OCI-LY7 (cell line): ENCODE data around the gene GRM1. TPM values are rescaled to one million over a fixed set of nuclear protein-coding genes. Genes with fewer than 3 reads are reported as not detected.

Experiments used
- BruUV-seq: library from RNA; stranded (reverse); fragments of 400-500 nt; replicated peaks from 2 replicates; lab custom pipeline; 2021; lab: Mats Ljungman, UMichigan
- CTCF ChIA-PET: fragments of 300-600 bp; sonication (Branson Sonifier 250); formaldehyde crosslinking; loops from one replicate; lab custom pipeline; 2022; ENCODE audit warnings: antibody characterized with exemption; ENCODE audit not compliant: unreplicated experiment; lab: Charles Lee
- POLR2A ChIA-PET: fragments of 300-600 bp; sonication (Branson Sonifier 250); formaldehyde crosslinking; loops from one replicate; lab custom pipeline; 2022; ENCODE audit warnings: antibody characterized with exemption; lab: Charles Lee
- DNase-seq: peaks from one replicate; pipeline ENCODE4 v3.0.0-alpha.2; 2015; ENCODE audit warnings: low spot score
- H2AFZ ChIP-seq: fragments of 200-600 bp; sonication (generic), shearing (Covaris generic); 2 replicates; pipeline ENCODE4 v1.6.1; 2014; ENCODE audit warnings: mild to moderate bottlenecking, antibody characterized with exemption, low read length, moderate library complexity
- H3K27ac ChIP-seq: fragments of 200-600 bp; sonication (generic); 2 replicates; pipeline ENCODE4 v1.5.1; 2014; ENCODE audit warnings: mixed run types, low read depth, mild to moderate bottlenecking, moderate library complexity, low read length, inconsistent platforms; ENCODE audit not compliant: poor library complexity, severe bottlenecking
- H3K36me3 ChIP-seq: fragments of 200-600 bp; sonication (generic); 2 replicates; pipeline ENCODE4 v1.6.1; 2014; ENCODE audit warnings: mild to moderate bottlenecking, antibody characterized with exemption, low read length, moderate library complexity, mixed read lengths; ENCODE audit not compliant: insufficient read depth
- H3K4me1 ChIP-seq: fragments of 200-600 bp; sonication (generic); 2 replicates; pipeline ENCODE4 v1.5.1; 2014; ENCODE audit warnings: mild to moderate bottlenecking, low read length; ENCODE audit not compliant: insufficient read depth, poor library complexity, severe bottlenecking
- H3K4me2 ChIP-seq: fragments of 200-600 bp; sonication (generic); 2 replicates; pipeline ENCODE4 v1.6.1; 2014; ENCODE audit warnings: mild to moderate bottlenecking, low read length
- H3K4me3 ChIP-seq: fragments of 200-600 bp; sonication (generic); 2 replicates; pipeline ENCODE4 v1.5.1; 2014; ENCODE audit warnings: mild to moderate bottlenecking, low read depth, low read length; ENCODE audit not compliant: poor library complexity, severe bottlenecking
- H3K79me2 ChIP-seq: fragments of 200-600 bp; sonication (generic); 2 replicates; pipeline ENCODE4 v1.6.1; 2016; ENCODE audit warnings: low read depth, mild to moderate bottlenecking, low read length, moderate library complexity, mixed read lengths; ENCODE audit not compliant: insufficient read depth
- H3K9me2 ChIP-seq: fragments of 200-600 bp; sonication (generic); 2 replicates; pipeline ENCODE4 v1.6.1; 2016; ENCODE audit warnings: mild to moderate bottlenecking, low read length, mixed read lengths; ENCODE audit not compliant: insufficient read depth
- H3K9me3 ChIP-seq: fragments of 200-600 bp; sonication (generic); 2 replicates; pipeline ENCODE4 v1.6.1; 2014; ENCODE audit warnings: mild to moderate bottlenecking, mixed run types, low read length, mixed read lengths
- H4K20me1 ChIP-seq: fragments of 200-600 bp; sonication (generic); 2 replicates; pipeline ENCODE4 v1.6.1; 2014; ENCODE audit warnings: mild to moderate bottlenecking, antibody characterized with exemption, low read length, moderate library complexity, mixed read lengths; ENCODE audit not compliant: insufficient read depth
- CTCF ChIP-seq: fragments of 200-600 bp; sonication (generic); conservative IDR thresholded peaks from 2 replicates; pipeline ENCODE4 v1.5.1; 2014; ENCODE audit warnings: mild to moderate bottlenecking, antibody characterized with exemption, low read length, moderate library complexity, mixed read lengths
- EZH2phosphoT487 ChIP-seq: fragments of 200-600 bp; sonication (generic); IDR thresholded peaks from 2 replicates; pipeline ENCODE4 v1.6.1; 2018; ENCODE audit warnings: low read depth, borderline replicate concordance, mild to moderate bottlenecking, mixed run types, antibody characterized with exemption, low read length, moderate library complexity, mixed read lengths
- intact Hi-C: fragments of 100-400 bp; cut with micrococcal nuclease; formaldehyde crosslinking; loops from one replicate; pipeline ENCODE4 v1.10.0; 2022; ENCODE audit not compliant: unreplicated experiment
- total RNA-seq, 2 experiments: library from RNA; depleted of rRNA in 1 of 2; stranded (reverse); fragments of >200 nt in 1 of 2; shearing (Covaris generic) in 1 of 2; gene quantifications; 2 replicates each; pipeline ENCODE4 v1.2.3, GENCODE V29; 2014 to 2022

Gene GRM1
- total RNA-seq, 2 experiments from 2014 or later, result not detected

GRCh38 chr6:146444189-146444588, 415.3 kb downstream of the GRM1 start:
- Histone ChIP-seq H3K79me2 (no peaks in the 10 kb centered on the region), H3K9me3 (no peaks in the 10 kb centered on the region), H2AFZ (no peak overlapping the region), H3K4me1 (no peaks in the 10 kb centered on the region), H3K4me2 (no peak overlapping the region), H3K27ac (no peak overlapping the region), H3K4me3 (no peak overlapping the region), H4K20me1 (no peaks in the 10 kb centered on the region), H3K9me2 (no peaks in the 10 kb centered on the region), H3K36me3 (no peaks in the 10 kb centered on the region)
- TF ChIP-seq CTCF (no peak), EZH2phosphoT487 (no peak)
- intact Hi-C loops, result no loop called here
- ChIA-PET CTCF (no interaction called here), POLR2A (no interaction called here)
- no TSS peak for BruUV-seq
- DNase-seq, result no peak

- H3K9me2 ChIP-seq, result no peaks in the 10 kb centered on the region
- no peaks in the 10 kb centered on the region for H4K20me1 ChIP-seq
- ChIA-PET POLR2A (no interaction called here), CTCF (no interaction called here)
- DNase-seq, result no peak
- H3K36me3 ChIP-seq, result no peaks in the 10 kb centered on the region
- intact Hi-C loops, result no loop called here
- H3K79me2 ChIP-seq, result no peaks in the 10 kb centered on the region
- no TSS peak for BruUV-seq
- H3K27ac ChIP-seq, result no peak overlapping the region
- H3K4me3 ChIP-seq, result no peak overlapping the region
- no peak for TF ChIP-seq EZH2phosphoT487
- no peak for TF ChIP-seq CTCF
- H3K9me3 ChIP-seq, result no peaks in the 10 kb centered on the region
- no peak overlapping the region for H3K4me2 ChIP-seq
- H2AFZ ChIP-seq, result no peak overlapping the region
- no peaks in the 10 kb centered on the region for H3K4me1 ChIP-seq
Measured at GRCh38 chr6:146445233-146445632, 416.4 kb downstream of the GRM1 start.

- no peak for TF ChIP-seq CTCF
- TF ChIP-seq EZH2phosphoT487, result no peak
- intact Hi-C loops, result no loop called here
- Histone ChIP-seq H4K20me1 (no peaks in the 10 kb centered on the region), H3K36me3 (no peaks in the 10 kb centered on the region), H3K79me2 (no peaks in the 10 kb centered on the region), H2AFZ (no peak overlapping the region), H3K4me1 (no peaks in the 10 kb centered on the region), H3K9me2 (no peaks in the 10 kb centered on the region), H3K4me2 (no peak overlapping the region), H3K27ac (no peak overlapping the region), H3K4me3 (no peak overlapping the region), H3K9me3 (no peaks in the 10 kb centered on the region)
- DNase-seq, result no peak
- BruUV-seq, result no TSS peak
- CTCF ChIA-PET, result no interaction called here
- POLR2A ChIA-PET, result no interaction called here
Measured at GRCh38 chr6:146456886-146457285, 428.0 kb downstream of the GRM1 start.
